ENCODE results near the gene PARVA.

PARVA gene

GRCh38 chr11:12564012-12564411, 186.6 kb downstream of the PARVA start:
- DNase-seq = no peak

GRCh38 chr11:12565406-12565805, 188.0 kb downstream of the PARVA start:
- DNase-seq = no peak

- DNase-seq = no peak
These were observed 190.5 kb downstream of the PARVA start for GRCh38 chr11:12567746-12568460.

GRCh38 chr11:12569499-12570425, 192.4 kb downstream of the PARVA start:
- DNase-seq = no peak

- no peak for DNase-seq
These were observed 196.5 kb downstream of the PARVA start for GRCh38 chr11:12573707-12574485.

GRCh38 chr11:12577725-12578644, 200.6 kb downstream of the PARVA start:
- DNase-seq = no peak

- DNase-seq = no peak
These were observed 204.0 kb downstream of the PARVA start for GRCh38 chr11:12581416-12581815.

- DNase-seq = no peak
These were observed 204.6 kb downstream of the PARVA start for GRCh38 chr11:12581923-12582322.

Measured in stimulated activated CD4-positive, alpha-beta T cell treated with anti-CD3 and anti-CD28 coated beads, Interleukin-1b, Interleukin-23, amount 100 ng/mL, for 48 hours (primary cell).